Activated CD8-positive, alpha-beta memory T cell treated with anti-CD3 and anti-CD28 coated beads, Interleukin-2, amount 10 ng/mL, durations not matched to agents 7 days and 5 days (primary cell): ENCODE measurements around the gene GSTA1. TPM values are rescaled to one million over a fixed set of nuclear protein-coding genes. Genes with fewer than 3 reads are reported as not detected.
"Not testable (repeated sequence)": the region's sequence is repeated elsewhere in the genome, so short reads cannot be mapped to it uniquely, and the experiment has no call there.

ENCODE experiments used
- ATAC-seq: fragments of 150-1000 bp; cut with Tn5 transposase; one replicate; pipeline ENCODE4 v1.10.0; 2021; ENCODE audit warnings: moderate library complexity
- CTCF ChIA-PET: fragments of 350-600 bp; sonication (Branson Sonifier 250); formaldehyde crosslinking; loops from one replicate; lab custom pipeline; 2021; ENCODE audit warnings: antibody characterized with exemption; lab: Charles Lee
- DNase-seq: peaks from one replicate; pipeline ENCODE4 v3.0.0-alpha.2; 2020
- H3K27ac Mint-ChIP-seq: one replicate; pipeline ENCODE4 v1.8.0; 2021; ENCODE audit warnings: mild to moderate bottlenecking, mixed read lengths
- H3K27me3 Mint-ChIP-seq: one replicate; pipeline ENCODE4 v1.8.0; 2021; ENCODE audit warnings: mixed read lengths
- H3K36me3 Mint-ChIP-seq: one replicate; pipeline ENCODE4 v1.8.0; 2021; ENCODE audit warnings: mild to moderate bottlenecking, mixed read lengths
- H3K4me1 Mint-ChIP-seq: one replicate; pipeline ENCODE4 v1.8.0; 2021; ENCODE audit warnings: mixed read lengths
- H3K4me3 Mint-ChIP-seq: one replicate; pipeline ENCODE4 v1.8.0; 2021; ENCODE audit warnings: mild to moderate bottlenecking, moderate library complexity, mixed read lengths
- H3K9me3 Mint-ChIP-seq: one replicate; pipeline ENCODE4 v1.8.0; 2022; ENCODE audit warnings: low read depth, mixed read lengths
- total RNA-seq, 2 experiments: library from RNA; stranded (reverse); gene quantifications; one replicate each; pipeline ENCODE4 v1.2.3, GENCODE V29; 2021

Gene GSTA1
- total RNA-seq, 2 experiments from 2014 or later = not detected

DNA sequence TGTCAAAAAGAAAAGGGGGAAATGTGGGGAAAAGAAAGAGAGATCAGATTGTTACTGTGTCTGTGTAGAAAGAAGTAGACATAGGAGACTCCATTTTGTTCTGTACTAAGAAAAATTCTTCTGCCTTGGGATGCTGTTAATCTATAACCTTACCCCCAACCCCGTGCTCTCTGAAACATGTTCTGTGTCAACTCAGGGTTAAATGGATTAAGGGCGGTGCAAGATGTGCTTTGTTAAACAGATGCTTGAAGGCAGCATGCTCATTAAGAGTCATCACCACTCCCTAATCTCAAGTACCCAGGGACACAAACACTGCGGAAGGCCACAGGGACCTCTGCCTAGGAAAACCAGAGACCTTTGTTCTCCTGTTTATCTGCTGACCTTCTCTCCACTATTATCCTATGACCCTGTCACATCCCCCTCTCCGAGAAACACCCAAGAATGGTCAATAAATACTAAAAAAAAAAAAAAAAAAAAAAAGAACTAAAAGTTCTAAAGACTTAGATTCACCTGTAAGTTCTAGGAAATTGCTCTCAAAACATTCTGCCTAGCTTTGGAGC is 22.4 kb upstream of the GSTA1 start:
- CTCF ChIA-PET, H3K36me3 Mint-ChIP-seq, H3K4me3 Mint-ChIP-seq, H3K9me3 Mint-ChIP-seq, H3K4me1 Mint-ChIP-seq, ATAC-seq, DNase-seq, H3K27ac Mint-ChIP-seq, H3K27me3 Mint-ChIP-seq: not testable (repeated sequence)

DNA sequence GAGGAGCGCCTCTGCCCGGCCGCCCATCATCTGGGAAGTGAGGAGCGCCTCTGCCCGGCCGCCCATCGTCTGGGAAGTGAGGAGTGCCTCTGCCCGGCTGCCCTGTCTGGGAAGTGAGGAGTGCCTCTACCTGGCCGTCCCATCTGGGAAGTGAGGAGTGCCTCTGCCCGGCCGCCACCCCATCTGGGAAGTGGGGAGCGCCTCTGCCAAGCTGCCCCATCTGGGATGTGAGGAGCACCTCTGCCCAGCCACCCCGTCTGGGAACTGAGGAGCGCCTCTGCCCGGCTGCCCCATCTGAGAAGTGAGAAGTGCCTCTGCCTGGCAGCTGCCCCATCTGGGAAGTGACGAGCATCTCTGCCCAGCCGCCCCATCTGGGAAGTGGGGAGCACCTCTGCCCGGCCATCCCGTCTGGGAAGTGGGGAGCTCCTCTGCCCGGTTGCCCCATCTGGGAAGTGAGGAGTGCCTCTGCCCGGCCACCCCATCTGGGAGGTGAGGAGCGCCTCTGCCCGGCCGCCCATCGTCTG is 21.7 kb upstream of the GSTA1 start:
- H3K36me3 Mint-ChIP-seq, ATAC-seq, H3K9me3 Mint-ChIP-seq, H3K27ac Mint-ChIP-seq, H3K4me3 Mint-ChIP-seq, CTCF ChIA-PET, H3K27me3 Mint-ChIP-seq, H3K4me1 Mint-ChIP-seq, DNase-seq: not testable (repeated sequence)

DNA sequence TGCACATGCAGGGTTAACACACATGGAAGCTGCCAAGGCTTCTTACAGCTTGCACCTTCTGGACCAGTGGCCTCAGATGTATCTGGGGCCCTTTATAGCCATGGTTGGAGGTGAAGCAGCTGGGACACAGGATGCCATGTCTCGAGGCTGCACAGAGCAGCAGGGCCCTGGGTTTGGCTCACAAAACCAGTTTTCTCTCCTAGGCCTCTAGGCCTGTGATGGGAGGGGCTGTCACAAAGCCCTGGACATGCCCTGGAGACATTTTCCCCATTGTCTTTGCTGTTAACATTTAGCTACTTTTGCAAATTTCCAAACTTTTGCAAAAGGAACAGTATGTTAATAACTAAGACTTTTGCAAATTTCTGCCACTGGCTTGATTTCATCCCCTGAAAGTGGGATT is 18.2 kb upstream of the GSTA1 start:
- Mint-ChIP-seq H3K36me3 (peaks cover 2% of the 10 kb centered on the region), H3K27ac (no peak overlapping the region), H3K27me3 (no peaks in the 10 kb centered on the region), H3K4me3 (no peak overlapping the region), H3K4me1 (no peaks in the 10 kb centered on the region), H3K9me3 (peaks cover 2% of the 10 kb centered on the region)
- no peak for ATAC-seq
- DNase-seq = no peak
- CTCF ChIA-PET = no interaction called here

DNA sequence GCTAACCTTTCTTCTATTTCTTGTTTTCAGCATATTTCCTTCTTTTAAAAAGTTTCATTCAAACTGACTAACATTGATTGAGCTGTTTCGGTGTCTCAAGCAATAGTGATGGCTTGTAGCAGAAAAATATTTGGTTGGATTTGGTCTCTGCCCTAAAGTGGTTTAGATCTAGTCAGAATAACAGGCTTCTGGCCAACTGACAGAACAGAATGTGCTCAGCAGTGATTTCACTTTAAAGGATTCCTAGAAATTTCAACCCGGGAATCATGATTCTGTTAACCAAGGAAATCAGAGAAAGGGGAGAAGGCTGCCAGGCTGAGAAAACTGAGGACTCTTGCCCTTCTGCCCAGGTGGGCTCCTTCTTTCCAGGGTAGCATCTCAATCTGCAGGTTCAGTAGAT is 16.6 kb upstream of the GSTA1 start:
- Mint-ChIP-seq H3K27ac (no peak overlapping the region), H3K27me3 (no peaks in the 10 kb centered on the region), H3K9me3 (peaks cover 2% of the 10 kb centered on the region), H3K4me1 (no peaks in the 10 kb centered on the region), H3K36me3 (peaks cover 2% of the 10 kb centered on the region), H3K4me3 (no peak overlapping the region)
- CTCF ChIA-PET = no interaction called here
- no peak for ATAC-seq
- DNase-seq = no peak

DNA sequence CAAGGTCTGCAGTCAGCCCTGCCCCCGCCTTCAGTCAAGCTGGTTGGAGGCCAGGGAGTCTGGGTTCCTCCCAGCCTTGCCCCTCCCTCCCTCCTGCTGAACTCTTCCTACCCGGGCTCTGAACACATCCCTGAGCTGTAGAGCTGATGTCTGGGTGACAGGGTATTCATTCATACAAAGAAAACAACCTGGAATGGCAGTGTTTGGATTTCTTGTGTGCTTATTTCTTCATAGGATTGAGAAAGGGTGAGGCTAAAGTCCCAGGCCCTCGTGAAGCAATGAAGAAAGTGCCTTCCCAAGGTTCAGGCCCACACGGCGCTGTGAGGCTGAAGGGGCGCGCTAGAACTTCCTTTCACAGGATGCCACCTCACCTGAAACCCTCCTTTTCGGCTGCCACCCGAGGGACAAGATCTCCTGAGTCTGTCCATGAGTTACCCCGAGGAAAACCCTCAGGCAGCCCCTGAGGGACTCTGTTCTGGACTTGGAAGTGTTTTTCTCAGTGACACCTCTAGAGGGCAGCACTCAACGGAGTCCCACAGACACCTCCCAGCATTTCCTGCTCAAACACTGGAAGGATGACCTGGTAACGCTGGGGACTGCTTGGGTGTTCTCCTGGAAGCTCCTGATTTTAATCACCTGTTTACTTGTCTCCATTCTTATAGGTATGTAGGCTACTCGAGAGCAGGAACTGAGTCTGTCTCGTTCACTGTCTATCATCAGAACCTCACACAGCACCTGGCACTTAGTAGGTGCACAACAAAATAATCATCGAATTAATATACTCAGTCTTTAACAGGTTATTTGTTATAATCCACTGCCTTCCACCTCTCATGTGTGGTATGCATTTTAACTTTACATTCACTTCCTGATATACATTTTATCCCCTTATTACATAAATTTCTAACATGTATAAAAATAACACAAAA is 11.8 kb upstream of the GSTA1 start:
- Mint-ChIP-seq H3K9me3 (no peaks in the 10 kb centered on the region), H3K27me3 (no peaks in the 10 kb centered on the region), H3K4me3 (no peak overlapping the region), H3K36me3 (no peaks in the 10 kb centered on the region), H3K4me1 (no peaks in the 10 kb centered on the region), H3K27ac (no peak overlapping the region)
- peak; percentile 73 for ATAC-seq
- peak; percentile 54 for DNase-seq
- CTCF ChIA-PET = interaction anchor here (1.0 to 1.8 kb wide), 3 partner anchors 163 to 418 kb away, joined by 3 to 5 read pairs (median 3); no protein-coding TSS in a partner anchor

DNA sequence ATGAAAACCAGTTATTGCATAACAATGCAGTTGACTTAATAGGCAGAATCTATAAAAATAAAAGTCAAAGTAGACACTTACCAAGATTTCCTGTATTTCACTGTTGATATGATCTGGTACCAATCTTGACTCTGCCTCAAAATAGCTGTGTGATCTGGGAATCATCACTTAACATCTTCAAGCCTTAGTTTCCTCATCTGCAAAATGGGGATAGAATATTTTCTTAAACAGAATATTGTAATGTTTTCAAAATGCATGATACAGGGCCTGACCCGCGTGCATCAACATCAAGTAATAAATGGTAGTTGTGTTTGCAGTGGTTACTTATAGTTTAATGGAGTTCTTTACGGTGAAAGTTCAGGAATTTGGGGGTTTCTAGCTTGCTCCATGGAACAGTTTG is 10.9 kb upstream of the GSTA1 start:
- not testable (repeated sequence) for H3K4me3 Mint-ChIP-seq, H3K27ac Mint-ChIP-seq, H3K36me3 Mint-ChIP-seq, H3K9me3 Mint-ChIP-seq, H3K27me3 Mint-ChIP-seq, ATAC-seq, H3K4me1 Mint-ChIP-seq, DNase-seq
- CTCF ChIA-PET = interaction anchor here (1.5 kb wide), 1 partner anchor 418 kb away, joined by 3 read pairs; no protein-coding TSS in a partner anchor

DNA sequence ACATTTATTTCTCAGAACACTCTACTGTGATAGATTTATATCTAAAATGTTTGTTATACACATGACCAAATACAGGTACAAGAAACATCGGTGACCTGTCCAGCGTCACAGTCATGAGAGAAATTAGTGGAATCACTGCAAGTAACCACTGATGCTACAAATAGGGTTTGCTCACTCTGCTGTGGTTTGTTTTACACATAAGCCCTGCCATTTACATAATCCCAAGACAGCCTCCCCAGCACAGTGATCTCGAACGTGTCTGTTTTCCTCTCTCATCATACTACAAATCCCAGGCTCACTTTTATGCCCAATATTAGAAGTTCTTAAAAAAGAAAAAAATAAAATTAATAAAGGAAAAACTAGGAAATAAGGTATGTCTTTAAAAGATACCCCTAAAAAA is 6.2 kb upstream of the GSTA1 start:
- H3K27ac Mint-ChIP-seq, H3K4me3 Mint-ChIP-seq, H3K36me3 Mint-ChIP-seq, ATAC-seq, CTCF ChIA-PET, H3K9me3 Mint-ChIP-seq, DNase-seq, H3K4me1 Mint-ChIP-seq: not testable (repeated sequence)
- peaks cover 14% of the 10 kb centered on the region for H3K27me3 Mint-ChIP-seq

DNA sequence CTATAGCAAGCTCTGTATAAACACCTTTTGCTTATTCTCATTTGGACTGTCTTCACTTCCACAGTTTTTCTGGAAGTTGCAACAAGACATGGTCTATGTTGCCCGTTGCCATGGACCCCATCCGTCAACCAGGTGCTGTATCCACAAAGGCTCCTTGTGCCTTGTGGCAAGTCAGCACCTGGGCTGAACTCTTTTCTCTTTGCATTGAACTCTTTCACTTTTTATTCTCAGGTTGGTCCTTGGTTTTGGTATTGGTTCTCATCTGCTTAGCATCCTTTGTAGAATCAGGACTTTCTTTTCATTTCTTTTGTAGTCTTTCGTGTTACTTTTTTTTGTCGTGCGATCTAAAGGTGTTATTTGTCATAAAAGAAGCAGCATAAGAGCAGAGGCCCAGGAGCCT is 5.0 kb upstream of the GSTA1 start:
- DNase-seq (no peak), ATAC-seq (no peak)
- H3K9me3 Mint-ChIP-seq = no peaks in the 10 kb centered on the region
- H3K36me3 Mint-ChIP-seq = no peaks in the 10 kb centered on the region
- peaks cover 21% of the 10 kb centered on the region for H3K27me3 Mint-ChIP-seq
- H3K4me3 Mint-ChIP-seq = no peak overlapping the region
- H3K27ac Mint-ChIP-seq = no peak overlapping the region
- H3K4me1 Mint-ChIP-seq = no peaks in the 10 kb centered on the region
- CTCF ChIA-PET = no interaction called here

DNA sequence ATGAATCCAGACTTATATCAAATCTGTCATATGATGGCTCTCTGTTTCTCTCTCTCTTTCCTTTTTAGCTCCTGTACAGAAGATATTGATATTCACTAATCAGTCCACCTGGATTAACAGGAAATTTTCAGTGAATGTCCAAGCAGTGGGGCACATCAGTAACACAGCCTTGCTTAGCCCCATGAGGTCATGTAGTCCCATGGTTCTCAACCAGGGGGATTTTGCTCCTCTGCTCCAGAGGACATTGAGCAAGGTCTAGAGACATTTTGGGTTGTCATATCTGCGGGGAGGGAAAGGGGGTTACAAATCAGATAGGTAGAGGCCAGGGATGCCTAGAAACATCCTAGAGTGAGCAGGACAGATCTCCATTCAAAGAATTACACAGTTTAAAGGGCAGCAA is 810 bp downstream of the GSTA1 start:
- Mint-ChIP-seq H3K4me1 (no peaks in the 10 kb centered on the region), H3K27me3 (peaks cover 37% of the 10 kb centered on the region), H3K9me3 (no peaks in the 10 kb centered on the region), H3K27ac (no peak overlapping the region), H3K4me3 (no peak overlapping the region), H3K36me3 (no peaks in the 10 kb centered on the region)
- ATAC-seq (no peak), DNase-seq (no peak)
- CTCF ChIA-PET = no interaction called here

DNA sequence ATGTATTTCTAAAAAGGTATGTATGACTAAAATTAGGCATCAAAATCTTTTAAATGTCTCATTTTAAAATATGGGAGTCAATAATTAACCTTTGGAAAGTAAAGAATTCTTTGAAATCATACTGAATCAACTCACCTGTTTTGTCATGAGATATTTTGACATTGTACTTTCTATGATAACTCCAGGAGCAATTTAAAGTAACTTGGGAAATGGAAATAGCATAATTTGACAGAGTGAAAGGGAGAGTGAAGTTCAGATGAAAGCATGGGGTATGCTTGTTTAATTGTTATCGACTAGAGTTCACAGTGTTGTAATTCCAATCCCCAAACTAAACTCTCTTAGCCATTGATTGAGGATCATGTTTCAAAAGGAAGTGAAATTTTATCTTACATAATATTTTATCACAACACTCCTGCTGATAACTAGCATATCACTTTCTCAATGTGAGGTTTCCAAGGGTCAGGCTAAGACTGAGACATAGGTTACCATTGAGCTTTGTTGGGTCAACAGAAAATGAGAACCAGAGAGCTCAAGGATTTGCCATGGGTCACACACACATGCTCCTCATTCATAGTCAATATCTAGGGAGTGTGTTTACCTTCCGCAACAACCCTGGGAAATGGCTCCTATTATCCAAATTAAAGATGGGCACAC is 2.3 kb downstream of the GSTA1 start:
- no peak overlapping the region for H3K27ac Mint-ChIP-seq
- DNase-seq (no peak), ATAC-seq (no peak)
- H3K4me1 Mint-ChIP-seq = no peaks in the 10 kb centered on the region
- H3K4me3 Mint-ChIP-seq = no peak overlapping the region
- H3K27me3 Mint-ChIP-seq = peaks cover 42% of the 10 kb centered on the region
- no peaks in the 10 kb centered on the region for H3K36me3 Mint-ChIP-seq
- no peaks in the 10 kb centered on the region for H3K9me3 Mint-ChIP-seq
- CTCF ChIA-PET = no interaction called here

DNA sequence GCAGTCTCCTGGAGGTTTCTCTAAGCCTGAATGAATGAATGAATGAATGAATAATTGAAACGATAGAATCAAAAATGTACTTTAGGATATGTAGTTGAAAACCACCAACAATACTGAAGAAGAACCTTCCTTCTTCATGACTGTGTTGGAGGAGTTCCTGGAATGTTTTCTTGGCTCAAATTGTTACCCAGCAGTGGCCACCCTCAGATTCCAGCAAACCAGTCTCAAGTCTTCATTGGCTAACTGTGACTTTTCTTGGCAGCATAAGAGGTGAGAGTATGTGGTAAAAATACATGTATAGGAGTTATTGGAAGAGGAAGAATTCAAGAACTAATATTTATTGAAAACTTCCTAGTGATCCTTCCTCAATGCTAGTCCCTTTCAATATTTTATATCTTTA is 4.3 kb downstream of the GSTA1 start:
- CTCF ChIA-PET = not testable (repeated sequence)

DNA sequence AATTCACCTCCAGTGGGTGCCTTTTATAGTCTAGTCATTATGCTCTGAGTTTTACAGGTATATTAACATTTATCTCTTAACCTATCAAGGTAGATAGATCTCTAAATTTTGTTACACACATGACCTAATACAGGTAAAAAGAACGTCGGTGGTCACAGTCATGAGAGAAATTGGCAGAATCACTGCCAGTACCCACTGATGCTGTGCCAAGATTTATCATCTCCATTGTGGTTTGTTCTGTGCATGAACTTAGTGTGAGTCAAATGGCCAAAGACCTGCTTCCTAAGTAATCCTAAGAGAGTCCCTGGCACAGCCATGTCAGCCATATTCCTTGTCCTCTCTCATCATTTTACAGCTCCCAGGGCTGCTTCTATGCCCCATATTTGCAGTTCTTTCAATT is 9.2 kb downstream of the GSTA1 start:
- H3K27me3 Mint-ChIP-seq = peaks cover 14% of the 10 kb centered on the region
- ATAC-seq, H3K9me3 Mint-ChIP-seq, H3K4me1 Mint-ChIP-seq, CTCF ChIA-PET, H3K4me3 Mint-ChIP-seq, DNase-seq, H3K27ac Mint-ChIP-seq, H3K36me3 Mint-ChIP-seq: not testable (repeated sequence)

More for the DNA sequence above, 4.3 kb downstream of the GSTA1 start:
- DNase-seq, H3K9me3 Mint-ChIP-seq, H3K36me3 Mint-ChIP-seq, H3K4me3 Mint-ChIP-seq, ATAC-seq, H3K27ac Mint-ChIP-seq, H3K4me1 Mint-ChIP-seq: not testable (repeated sequence)
- peaks cover 34% of the 10 kb centered on the region for H3K27me3 Mint-ChIP-seq

DNA sequence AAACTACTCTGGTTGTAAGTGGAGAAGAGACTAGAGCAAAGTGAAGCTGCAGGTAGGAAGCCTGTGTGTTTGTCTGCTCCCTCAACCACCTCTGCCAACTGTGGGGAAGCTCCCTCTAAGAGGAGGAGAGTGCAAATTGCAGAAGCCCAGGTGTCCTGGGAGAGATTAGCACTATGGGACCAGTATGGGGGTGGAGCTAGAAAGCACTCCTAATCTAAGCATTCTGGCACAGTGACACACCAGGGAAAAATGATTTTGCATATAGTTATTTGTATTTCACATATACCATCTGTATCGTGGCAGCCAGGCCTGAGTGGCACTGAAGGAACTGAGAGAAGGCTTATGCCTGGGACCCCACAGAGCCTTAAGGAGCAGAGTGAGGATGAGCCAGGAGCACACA is 12.8 kb downstream of the GSTA1 start:
- Mint-ChIP-seq H3K4me1 (no peaks in the 10 kb centered on the region), H3K9me3 (no peaks in the 10 kb centered on the region), H3K36me3 (no peaks in the 10 kb centered on the region), H3K27ac (no peak overlapping the region), H3K4me3 (no peak overlapping the region), H3K27me3 (peaks cover 7% of the 10 kb centered on the region)
- ATAC-seq (no peak), DNase-seq (no peak)
- CTCF ChIA-PET = no interaction called here
